Adipose tissue (tissue), 3 donors: ENCODE data around the gene KCNJ14. TPM values are rescaled to one million over a fixed set of nuclear protein-coding genes. Genes with fewer than 3 reads are reported as not detected.
"Not testable (repeated sequence)": the region's sequence is repeated elsewhere in the genome, so short reads cannot be mapped to it uniquely, and the experiment has no call there.

Experiments
- H3K27ac ChIP-seq: one replicate; pipeline ENCODE4 v1.5.1; 2013; ENCODE audit warnings: low read depth, low read length
- WGBS, 3 donors: extraction: QIAGEN DNeasy Blood & Tissue Kit; methylation state at CpG; one replicate each; pipeline ENCODE4 v1.1.7; 2013; 5-methylcytosine and 5-hydroxymethylcytosine counted together
- polyA plus RNA-seq, 3 donors: library from polyadenylated mRNA; stranded (reverse); fragments of 200-250 nt; gene quantifications; one replicate each; pipeline ENCODE4 v1.2.3, GENCODE V29; 2013
- donor health status: healthy with polysubstance abuse.
- donor health status: Bipolar disorder and iron deficiency.
- donor health status: healthy.

Gene KCNJ14
- polyA plus RNA-seq, 3 donors = 0.11 to 0.58 (median 0.17) TPM

GRCh38 chr19:48480558-48481500 lies 25.5 kb downstream of the KCNJ14 start:
- no peak overlapping the region for H3K27ac ChIP-seq
- 10 to 18% (median 11%) methylated on average over 49 to 52 of the region's 52 CpGs for WGBS, 3 donors

GRCh38 chr19:48481846-48482639 lies 26.7 kb downstream of the KCNJ14 start:
- WGBS, 3 donors = 59 to 75% (median 71%) methylated on average over 7 of the region's 7 CpGs
- H3K27ac ChIP-seq = no peak overlapping the region

GRCh38 chr19:48483301-48483700 lies 27.9 kb downstream of the KCNJ14 start:
- H3K27ac ChIP-seq = no peak overlapping the region
- WGBS, 3 donors = 33 to 45% (median 37%) methylated on average over 3 of the region's 3 CpGs

- no peak overlapping the region for H3K27ac ChIP-seq
- 81 to 85% (median 83%) methylated on average over 15 to 16 of the region's 16 CpGs for WGBS, 3 donors
Observed at GRCh38 chr19:48484247-48484893, 29.0 kb downstream of the KCNJ14 start.

GRCh38 chr19:48484931-48485612 lies 29.7 kb downstream of the KCNJ14 start:
- no peak overlapping the region for H3K27ac ChIP-seq
- 77 to 84% (median 84%) methylated on average over 35 to 37 of the region's 37 CpGs for WGBS, 3 donors

GRCh38 chr19:48486706-48487105 lies 31.3 kb downstream of the KCNJ14 start:
- WGBS, 3 donors = 83% methylated on average over 10 of the region's 10 CpGs
- not testable (repeated sequence) for H3K27ac ChIP-seq

- no peak overlapping the region for H3K27ac ChIP-seq
Observed at GRCh38 chr19:48487544-48487943, 32.2 kb downstream of the KCNJ14 start.

GRCh38 chr19:48487948-48488347 lies 32.6 kb downstream of the KCNJ14 start:
- 57 to 71% (median 67%) methylated on average over 8 of the region's 8 CpGs for WGBS, 3 donors
- no peak overlapping the region for H3K27ac ChIP-seq

More at GRCh38 chr19:48487544-48487943, 32.2 kb downstream of the KCNJ14 start:
- WGBS, 3 donors = 78 to 84% (median 80%) methylated on average over 6 of the region's 6 CpGs

GRCh38 chr19:48488478-48488877 lies 33.1 kb downstream of the KCNJ14 start:
- not testable (repeated sequence) for H3K27ac ChIP-seq
- WGBS, 3 donors = 87 to 93% (median 88%) methylated on average over 7 of the region's 7 CpGs

- no peak overlapping the region for H3K27ac ChIP-seq
- WGBS, 3 donors = 22 to 27% (median 24%) methylated on average over 19 of the region's 19 CpGs
Observed at GRCh38 chr19:48489608-48490216, 34.3 kb downstream of the KCNJ14 start.

- H3K27ac ChIP-seq = no peak overlapping the region
- WGBS, 3 donors = 6 to 10% (median 6%) methylated on average over 27 to 50 of the region's 50 CpGs
Observed at GRCh38 chr19:48490981-48491792, 35.8 kb downstream of the KCNJ14 start.

GRCh38 chr19:48491793-48492123 lies 36.4 kb downstream of the KCNJ14 start:
- no peak overlapping the region for H3K27ac ChIP-seq
- WGBS, 3 donors = 30 to 33% (median 31%) methylated on average over 10 of the region's 10 CpGs

GRCh38 chr19:48492925-48493717 lies 37.7 kb downstream of the KCNJ14 start:
- WGBS, 3 donors = 1 to 3% (median 3%) methylated on average over 39 to 47 of the region's 47 CpGs
- H3K27ac ChIP-seq = no peak overlapping the region

GRCh38 chr19:48493718-48494401 lies 38.5 kb downstream of the KCNJ14 start:
- H3K27ac ChIP-seq = no peak overlapping the region
- WGBS, 3 donors = 4 to 5% (median 4%) methylated on average over 43 to 70 of the region's 70 CpGs

- no peak overlapping the region for H3K27ac ChIP-seq
- WGBS, 3 donors = 49 to 81% (median 57%) methylated on average over 6 of the region's 6 CpGs
Observed at GRCh38 chr19:48495396-48495795, 40.0 kb downstream of the KCNJ14 start.
